Liver (tissue), 3 donors: ENCODE data around the gene RSPRY1.

Experiments used
- CTCF ChIP-seq: fragments of 150-350 bp; IDR thresholded peaks from 2 replicates; pipeline ENCODE4 v1.5.1; 2017; ENCODE audit warnings: improper control_type of control experiment, low read depth, low read length; ENCODE audit not compliant: missing input control
- EGR1 ChIP-seq, 2 donors: IDR thresholded peaks; 2 replicates each; pipeline ENCODE4 v1.6.1; 2016 to 2018; ENCODE audit warnings: antibody characterized with exemption in 2 of 2, low read depth in 2 of 2
- GABPA ChIP-seq, 2 donors: IDR thresholded peaks in 1 of 2; conservative IDR thresholded peaks in 1 of 2; 2 replicates each; pipeline ENCODE4 v1.6.1; 2016; ENCODE audit warnings: antibody characterized with exemption in 2 of 2, mild to moderate bottlenecking in 1 of 2, moderate library complexity in 1 of 2
- RAD21 ChIP-seq, 2 donors: IDR thresholded peaks; 2 replicates each; pipeline ENCODE4 v1.6.1; 2016; ENCODE audit warnings: antibody characterized with exemption in 2 of 2, mild to moderate bottlenecking in 2 of 2
- TAF1 ChIP-seq: conservative IDR thresholded peaks from 2 replicates; pipeline ENCODE4 v1.6.1; 2016; ENCODE audit warnings: antibody characterized with exemption, mild to moderate bottlenecking
- donor health status: healthy.
- donor health status: healthy.

GRCh38 chr16:57184113-57184512 lies 2.0 kb upstream of the RSPRY1 start:
- TF ChIP-seq CTCF (no peak), RAD21 (IDR thresholded peaks at IDR 0.05) (no peak), GABPA (IDR thresholded peaks at IDR 0.05 in 1 of 2, conservative IDR thresholded peaks at IDR 0.05 in 1 of 2) (no peak), TAF1 (no peak), EGR1 (IDR thresholded peaks at IDR 0.05; ENCODE audit: low read depth in 2 of 2) (no peak)
